Measurements from ENCODE around the gene DCUN1D5. TPM values are rescaled to one million over a fixed set of nuclear protein-coding genes. Genes with fewer than 3 reads are reported as not detected.

Gene DCUN1D5
- total RNA-seq = 107 and 137 TPM in 2 replicates

DNA sequence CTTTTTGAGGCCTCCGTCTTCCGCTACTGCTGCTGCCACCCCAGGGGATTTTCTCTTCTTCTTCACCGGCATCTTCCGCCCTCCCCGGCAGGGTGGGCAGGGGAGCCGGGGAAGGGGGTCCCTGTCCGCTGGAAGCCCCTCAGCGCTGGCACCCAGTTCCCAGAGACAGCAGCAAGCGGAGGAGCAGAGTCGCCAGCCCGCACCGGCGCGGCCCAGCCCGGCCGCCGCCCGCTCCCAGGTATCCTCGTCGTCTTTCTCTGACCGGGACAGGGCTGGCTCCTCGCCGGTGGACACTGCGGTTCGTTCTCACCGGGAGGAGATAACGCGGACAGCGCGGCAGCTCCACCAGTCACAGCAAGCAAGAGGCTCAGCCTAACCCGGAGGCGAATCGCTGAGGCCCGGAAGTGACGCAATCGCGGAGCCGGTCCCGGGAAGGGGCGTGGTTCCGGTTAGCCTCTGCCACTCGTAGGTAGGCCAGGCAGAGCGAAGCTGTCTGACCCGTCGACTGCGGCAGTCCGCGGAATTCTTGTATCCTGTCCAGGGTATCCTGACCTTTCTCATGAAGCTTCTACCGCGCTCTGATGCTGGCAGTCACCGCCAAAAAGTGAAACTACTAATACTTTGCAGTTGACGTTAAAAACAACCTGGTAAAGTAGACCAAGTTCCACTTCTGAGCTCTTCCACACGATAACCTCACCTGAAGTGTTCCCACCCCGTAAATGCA lies at the start of gene DCUN1D5:
Gene DCUN1D5, minus strand, starts transcription at position 360 of the 724 bp plus-strand sequence. Its CDS starts 288 bp downstream, at position 72.

DNA sequence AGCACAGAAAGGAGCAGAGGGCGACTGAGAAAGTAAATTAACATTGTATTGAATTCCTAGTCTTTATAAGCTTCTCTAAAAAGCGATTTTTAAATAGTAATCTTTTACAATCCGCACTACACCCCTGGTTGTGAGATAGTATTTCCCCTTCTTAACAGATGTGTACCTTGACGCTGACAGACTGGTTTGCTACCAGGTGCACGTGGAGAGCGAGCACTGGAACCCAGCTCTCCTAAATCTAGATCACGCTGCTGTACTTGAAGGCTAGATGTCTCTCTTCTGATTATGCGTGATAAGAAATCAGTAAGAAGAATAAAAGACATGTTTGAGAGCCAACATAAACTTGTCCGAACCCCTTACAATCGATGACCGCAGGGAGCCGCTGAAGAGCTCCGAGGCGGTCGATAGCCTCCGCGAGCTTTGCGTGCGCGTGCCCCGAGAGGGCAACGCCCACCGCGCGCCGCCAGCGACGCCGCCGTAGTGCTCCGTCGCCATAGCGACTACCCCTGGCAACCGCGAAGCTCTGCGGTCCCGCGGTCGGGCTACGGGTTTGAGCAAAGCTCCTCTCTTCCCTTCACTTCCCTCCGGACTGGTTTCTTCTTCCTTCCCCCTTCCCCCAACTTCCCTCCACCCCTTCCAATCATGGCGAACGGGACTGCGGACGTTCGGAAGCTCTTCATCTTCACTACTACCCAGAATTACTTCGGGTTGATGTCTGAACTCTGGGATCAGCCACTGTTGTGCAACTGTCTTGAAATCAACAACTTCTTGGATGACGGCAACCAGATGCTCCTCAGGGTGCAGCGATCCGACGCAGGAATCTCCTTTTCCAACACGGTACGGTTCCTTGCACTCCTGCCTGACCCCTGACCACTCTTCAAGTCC lies 17.2 kb upstream of the DCUN1D5 start, which contains the start of gene DYNC2H1:
Gene DYNC2H1, plus strand, starts transcription at position 494 of the 885 bp plus-strand sequence. Its CDS starts 149 bp downstream, at position 643.

Other genes starting within 250 kb of the DCUN1D5 start
- 0.46 TPM in 1 of 2 replicates, not detected in the other for gene MMP3, start 248.6 kb downstream of the DCUN1D5 start, total RNA-seq
- not detected in 2 replicates for gene MMP12, start 217.2 kb downstream of the DCUN1D5 start, total RNA-seq
- not detected in 2 replicates for gene MMP13, start 136.4 kb downstream of the DCUN1D5 start, total RNA-seq
- 6.2 and 11.9 TPM in 2 replicates for gene DYNC2H1, start 17.3 kb upstream of the DCUN1D5 start, total RNA-seq

Data from epithelial cell of umbilical artery (primary cell).